ENCODE results near the gene SPOCK1. TPM values are rescaled to one million over a fixed set of nuclear protein-coding genes. Genes with fewer than 3 reads are reported as not detected.

Gene SPOCK1
- total and polyA plus RNA-seq, 2 experiments from 2014 or later, result 4.1 to 14.0 TPM

GRCh38 chr5:136992796-136993489, 506.2 kb downstream of the SPOCK1 start:
- DNase-seq (ENCODE audit: low read depth in 1 of 2, low spot score in 1 of 2), result peak in 1 of 2 donors; percentile 10
- no peaks in the 10 kb centered on the region for H3K4me1 ChIP-seq (ENCODE audit: low read depth)
- no peaks in the 10 kb centered on the region for H3K36me3 ChIP-seq

GRCh38 chr5:136985785-136986475, 513.2 kb downstream of the SPOCK1 start:
- Histone ChIP-seq H3K9me3 (ENCODE audit: low read depth) (no peaks in the 10 kb centered on the region), H3K4me3 (no peak overlapping the region), H3K27me3 (no peaks in the 10 kb centered on the region), H3K36me3 (no peaks in the 10 kb centered on the region), H3K27ac (no peak overlapping the region), H3K4me1 (ENCODE audit: low read depth) (peaks cover 6% of the 10 kb centered on the region)
- no peak for TF ChIP-seq CTCF (IDR thresholded peaks at IDR 0.05; ENCODE audit: low read depth, low read length)
- DNase-seq (ENCODE audit: low read depth in 1 of 2, low spot score in 1 of 2), result peak in 1 of 2 donors; percentile 7

More at GRCh38 chr5:136992796-136993489, 506.2 kb downstream of the SPOCK1 start:
- Histone ChIP-seq H3K27ac (no peak overlapping the region), H3K9me3 (ENCODE audit: low read depth) (no peaks in the 10 kb centered on the region), H3K27me3 (no peaks in the 10 kb centered on the region), H3K4me3 (no peak overlapping the region)
- no peak for TF ChIP-seq CTCF (IDR thresholded peaks at IDR 0.05; ENCODE audit: low read depth, low read length)

- no peak for DNase-seq (ENCODE audit: low read depth in 1 of 2, low spot score in 1 of 2)
- H3K9me3 ChIP-seq (ENCODE audit: low read depth), result no peaks in the 10 kb centered on the region
- TF ChIP-seq CTCF (IDR thresholded peaks at IDR 0.05; ENCODE audit: low read depth, low read length), result no peak
These were observed 514.2 kb downstream of the SPOCK1 start for GRCh38 chr5:136984772-136985446.

GRCh38 chr5:136981936-136982335, 517.2 kb downstream of the SPOCK1 start:
- Histone ChIP-seq H3K27me3 (no peaks in the 10 kb centered on the region), H3K4me3 (no peak overlapping the region), H3K36me3 (no peaks in the 10 kb centered on the region), H3K27ac (no peak overlapping the region), H3K9me3 (ENCODE audit: low read depth) (no peaks in the 10 kb centered on the region), H3K4me1 (ENCODE audit: low read depth) (peaks cover 6% of the 10 kb centered on the region)
- DNase-seq (ENCODE audit: low read depth in 1 of 2, low spot score in 1 of 2), result no peak
- TF ChIP-seq CTCF (IDR thresholded peaks at IDR 0.05; ENCODE audit: low read depth, low read length), result no peak

More at GRCh38 chr5:136984772-136985446, 514.2 kb downstream of the SPOCK1 start:
- peaks cover 6% of the 10 kb centered on the region for H3K4me1 ChIP-seq (ENCODE audit: low read depth)
- no peak overlapping the region for H3K4me3 ChIP-seq
- no peaks in the 10 kb centered on the region for H3K27me3 ChIP-seq
- H3K36me3 ChIP-seq, result no peaks in the 10 kb centered on the region
- no peak overlapping the region for H3K27ac ChIP-seq

GRCh38 chr5:136979131-136979530, 520.0 kb downstream of the SPOCK1 start:
- no peak overlapping the region for H3K27ac ChIP-seq
- H3K36me3 ChIP-seq, result no peaks in the 10 kb centered on the region
- no peaks in the 10 kb centered on the region for H3K9me3 ChIP-seq (ENCODE audit: low read depth)
- no peak overlapping the region for H3K4me3 ChIP-seq
- TF ChIP-seq CTCF (IDR thresholded peaks at IDR 0.05; ENCODE audit: low read depth, low read length), result no peak
- H3K27me3 ChIP-seq, result no peaks in the 10 kb centered on the region
- no peaks in the 10 kb centered on the region for H3K4me1 ChIP-seq (ENCODE audit: low read depth)
- no peak for DNase-seq (ENCODE audit: low read depth in 1 of 2, low spot score in 1 of 2)
